DOHH2 (cell line): ENCODE data around the gene STIL.

Experiments used
- H3F3A ChIP-seq: fragments of 200-600 bp; sonication (generic), shearing (Covaris generic); 2 replicates; pipeline ENCODE4 v1.6.0; 2016; ENCODE audit warnings: antibody characterized with exemption, mild to moderate bottlenecking; ENCODE audit not compliant: control insufficient read depth, insufficient read depth
- H3K27ac ChIP-seq: fragments of 200-600 bp; sonication (generic); 2 replicates; pipeline ENCODE4 v1.5.1; 2014; ENCODE audit warnings: low read depth, mild to moderate bottlenecking, low read length, moderate library complexity
- H3K27me3 ChIP-seq: fragments of 200-600 bp; sonication (generic); 2 replicates; pipeline ENCODE4 v1.6.1; 2014; ENCODE audit warnings: mild to moderate bottlenecking, low read length, mixed read lengths; ENCODE audit not compliant: control insufficient read depth
- H3K36me3 ChIP-seq: fragments of 200-600 bp; sonication (generic); 2 replicates; pipeline ENCODE4 v1.6.1; 2014; ENCODE audit warnings: mild to moderate bottlenecking, low read length, moderate library complexity, mixed read lengths; ENCODE audit not compliant: control insufficient read depth
- H3K4me1 ChIP-seq: fragments of 200-600 bp; sonication (generic); 2 replicates; pipeline ENCODE4 v1.6.1; 2014; ENCODE audit warnings: mild to moderate bottlenecking, low read length, mixed read lengths; ENCODE audit not compliant: control insufficient read depth
- H3K4me2 ChIP-seq: fragments of 200-600 bp; sonication (generic); 2 replicates; pipeline ENCODE4 v1.6.0; 2014; ENCODE audit warnings: mild to moderate bottlenecking, low read length, moderate library complexity
- H3K4me3 ChIP-seq: fragments of 200-600 bp; sonication (generic); 2 replicates; pipeline ENCODE4 v1.5.1; 2014; ENCODE audit warnings: mild to moderate bottlenecking, low read length, mixed read lengths
- H3K79me2 ChIP-seq: fragments of 200-600 bp; sonication (generic); 2 replicates; pipeline ENCODE4 v1.6.1; 2014; ENCODE audit warnings: mild to moderate bottlenecking, low read length, mixed read lengths; ENCODE audit not compliant: control insufficient read depth
- H3K9me2 ChIP-seq: fragments of 200-600 bp; sonication (generic); replicated peaks from 2 replicates; pipeline ENCODE4 v1.6.1; 2014; ENCODE audit warnings: mild to moderate bottlenecking, low read length, mixed read lengths; ENCODE audit not compliant: control insufficient read depth
- H3K9me3 ChIP-seq: fragments of 200-600 bp; sonication (generic); 2 replicates; pipeline ENCODE4 v1.6.1; 2014; ENCODE audit warnings: antibody characterized with exemption, low read length, mixed read lengths; ENCODE audit not compliant: control insufficient read depth, insufficient read depth
- H4K20me1 ChIP-seq: fragments of 200-600 bp; sonication (generic); 2 replicates; pipeline ENCODE4 v1.6.0; 2014; ENCODE audit warnings: low read depth, mild to moderate bottlenecking, antibody characterized with exemption, low read length, moderate library complexity; ENCODE audit not compliant: control insufficient read depth, insufficient read depth
- CTCF ChIP-seq: fragments of 200-600 bp; sonication (generic); IDR thresholded peaks from one replicate; pipeline ENCODE4 v1.5.1; 2014; ENCODE audit warnings: antibody characterized with exemption, mild to moderate bottlenecking, low read depth, low read length; ENCODE audit not compliant: poor library complexity, severe bottlenecking
- EZH2phosphoT487 ChIP-seq: fragments of 200-600 bp; sonication (generic); IDR thresholded peaks from 2 replicates; pipeline ENCODE4 v1.6.1; 2017; ENCODE audit warnings: borderline replicate concordance, mild to moderate bottlenecking, antibody characterized with exemption, low read length, moderate library complexity, mixed read lengths

The STIL gene

GRCh38 chr1:47222476-47222875, 91.5 kb downstream of the STIL start:
- Histone ChIP-seq H3K79me2 (no peaks in the 10 kb centered on the region), H4K20me1 (no peaks in the 10 kb centered on the region), H3K4me3 (no peak overlapping the region), H3K9me3 (no peaks in the 10 kb centered on the region), H3K27ac (no peak overlapping the region), H3K4me2 (no peak overlapping the region), H3K36me3 (no peaks in the 10 kb centered on the region), H3K9me2 (no peaks in the 10 kb centered on the region), H3F3A (no peaks in the 10 kb centered on the region), H3K4me1 (no peaks in the 10 kb centered on the region), H3K27me3 (peaks cover 42% of the 10 kb centered on the region)
- TF ChIP-seq CTCF (no peak), EZH2phosphoT487 (no peak)

- TF ChIP-seq EZH2phosphoT487, result no peak
- no peak for TF ChIP-seq CTCF
- H3K27me3 ChIP-seq, result peaks cover 19% of the 10 kb centered on the region
These were observed 94.2 kb downstream of the STIL start for GRCh38 chr1:47219590-47220220.

GRCh38 chr1:47219001-47219400, 94.9 kb downstream of the STIL start:
- no peaks in the 10 kb centered on the region for H3K79me2 ChIP-seq
- no peak for TF ChIP-seq EZH2phosphoT487
- no peak for TF ChIP-seq CTCF
- no peaks in the 10 kb centered on the region for H3K36me3 ChIP-seq
- no peaks in the 10 kb centered on the region for H3F3A ChIP-seq
- H3K27ac ChIP-seq, result no peak overlapping the region
- H3K4me2 ChIP-seq, result no peak overlapping the region
- H3K9me3 ChIP-seq, result no peaks in the 10 kb centered on the region
- H3K27me3 ChIP-seq, result peaks cover 12% of the 10 kb centered on the region
- H3K9me2 ChIP-seq, result no peaks in the 10 kb centered on the region
- H3K4me1 ChIP-seq, result no peaks in the 10 kb centered on the region
- H4K20me1 ChIP-seq, result no peaks in the 10 kb centered on the region
- H3K4me3 ChIP-seq, result no peak overlapping the region

More at GRCh38 chr1:47219590-47220220, 94.2 kb downstream of the STIL start:
- H4K20me1 ChIP-seq, result no peaks in the 10 kb centered on the region
- no peaks in the 10 kb centered on the region for H3K79me2 ChIP-seq
- H3K27ac ChIP-seq, result no peak overlapping the region
- H3F3A ChIP-seq, result no peaks in the 10 kb centered on the region
- H3K4me1 ChIP-seq, result no peaks in the 10 kb centered on the region
- H3K4me3 ChIP-seq, result no peak overlapping the region
- no peaks in the 10 kb centered on the region for H3K36me3 ChIP-seq
- no peaks in the 10 kb centered on the region for H3K9me2 ChIP-seq
- no peaks in the 10 kb centered on the region for H3K9me3 ChIP-seq
- no peak overlapping the region for H3K4me2 ChIP-seq
